ENCODE measurements around the gene TPPP2.
"Not testable (repeated sequence)": the region's sequence is repeated elsewhere in the genome, so short reads cannot be mapped to it uniquely, and the experiment has no call there.

Gene TPPP2

DNA sequence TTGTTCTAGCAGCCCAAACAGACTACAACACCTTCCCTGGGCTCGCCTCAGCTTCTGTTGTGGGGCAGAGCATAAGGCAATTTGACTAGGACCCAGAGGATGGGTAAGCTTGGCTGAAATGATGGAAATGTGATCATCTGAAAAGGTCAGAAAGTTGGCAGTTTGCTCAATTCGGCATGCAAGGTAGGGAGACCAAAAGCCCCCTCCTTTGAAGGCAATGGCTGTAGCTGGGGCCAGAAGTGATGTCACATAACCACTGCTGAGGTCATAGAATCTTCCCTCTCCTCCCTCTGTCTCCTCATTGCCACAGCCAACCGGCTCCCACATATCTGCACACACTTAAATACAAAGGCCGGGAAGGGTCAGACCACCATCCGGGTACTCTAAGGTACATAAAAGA is at the start of gene TPPP2:
TPPP2 (plus strand) TSS at position 301 of the 400 bp plus-strand sequence. CDS start 365 bp downstream, outside the sequence.
- DNase-seq = no peak

DNA sequence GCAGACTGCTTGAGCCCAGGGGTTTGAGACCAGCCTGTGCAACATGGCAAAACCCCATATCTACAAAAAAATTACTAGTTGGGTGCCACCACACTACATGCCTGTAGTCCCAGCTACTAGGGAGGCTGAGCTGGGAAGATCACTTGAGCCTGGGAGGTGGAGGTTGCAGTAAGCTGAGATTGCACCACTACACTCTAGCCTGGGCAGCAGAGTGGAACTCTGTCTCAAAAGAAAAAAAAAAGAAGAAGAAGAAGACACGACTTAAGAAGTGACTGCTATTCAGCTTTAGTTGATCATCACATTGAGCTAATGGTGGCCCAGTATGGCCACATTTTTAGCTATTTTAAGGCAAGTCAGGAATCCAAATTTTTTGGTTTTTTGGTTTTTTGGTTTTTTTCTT is 49.1 kb upstream of the TPPP2 start:
- DNase-seq = no peak

DNA sequence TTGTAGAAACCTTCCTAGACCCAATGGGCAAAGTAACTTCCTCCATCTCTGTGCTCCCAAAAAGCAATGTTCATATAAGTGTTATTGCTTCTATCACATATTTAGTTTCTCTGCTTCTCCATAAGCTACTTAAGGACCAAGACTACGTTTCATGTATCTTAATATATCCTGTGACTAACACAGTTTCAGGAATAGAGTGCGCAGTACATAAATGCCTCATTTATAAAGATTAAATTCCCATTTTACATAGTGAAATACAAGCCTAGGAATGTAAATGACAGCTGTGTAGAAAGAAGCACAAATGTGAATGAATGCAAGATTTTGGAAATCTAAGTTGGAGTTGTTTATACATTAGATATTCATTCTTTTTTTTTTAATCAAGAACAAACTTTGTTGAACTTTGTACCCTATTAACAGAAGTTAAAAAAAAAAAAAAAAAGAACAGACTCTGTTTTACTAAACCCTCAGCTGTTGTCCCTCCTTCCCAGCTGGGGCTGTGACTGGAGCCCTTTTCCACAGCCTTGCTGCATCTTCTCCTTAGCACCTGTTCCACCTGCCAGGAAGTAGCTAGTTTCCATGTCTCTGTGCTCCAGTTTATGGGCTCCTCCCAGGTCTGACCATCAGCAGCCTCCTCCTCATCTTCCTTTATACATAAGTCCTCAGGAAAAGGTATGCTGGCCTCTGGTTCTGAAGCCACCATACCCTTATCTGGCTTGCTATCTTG is 47.2 kb upstream of the TPPP2 start:
- no peak for DNase-seq

DNA sequence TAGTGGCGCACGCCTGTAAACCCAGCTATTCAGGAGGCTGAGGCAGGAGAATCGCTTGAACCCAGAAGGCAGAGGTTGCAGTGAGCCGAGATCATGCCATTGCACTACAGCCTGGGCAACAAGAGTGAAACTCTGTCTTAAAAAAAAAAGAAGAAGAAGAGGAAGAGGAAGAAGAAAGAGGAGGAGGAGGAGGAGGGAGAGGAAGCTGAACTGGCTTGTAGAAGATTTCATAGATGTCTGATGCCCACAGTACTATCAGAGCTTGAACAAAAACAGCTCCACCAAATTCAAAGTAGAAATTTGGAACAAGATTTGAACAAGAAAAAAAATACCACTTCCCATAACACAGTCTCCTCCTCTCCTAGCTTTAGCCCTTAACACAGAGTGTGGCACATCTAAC is 44.4 kb upstream of the TPPP2 start:
- not testable (repeated sequence) for DNase-seq

DNA sequence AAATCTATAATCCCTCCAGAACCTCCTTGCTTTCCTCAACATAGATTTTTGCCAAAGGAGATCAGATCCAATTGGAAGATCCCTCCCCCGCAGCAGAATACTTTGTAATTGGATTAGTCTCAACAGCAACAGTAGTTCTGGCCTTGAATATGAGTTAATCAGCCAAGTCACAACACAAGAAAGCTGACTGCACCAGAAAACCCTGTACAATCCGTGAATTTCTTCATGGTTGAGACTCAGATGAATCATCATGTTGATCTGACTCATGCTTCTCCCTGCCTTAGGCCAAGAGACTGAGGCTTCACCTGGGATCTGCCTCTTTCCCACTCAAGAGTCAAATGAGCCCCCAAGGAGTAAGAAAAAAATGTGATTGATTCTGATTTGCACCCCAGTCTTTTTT is 43.2 kb upstream of the TPPP2 start:
- peak; percentile 67 for DNase-seq

DNA sequence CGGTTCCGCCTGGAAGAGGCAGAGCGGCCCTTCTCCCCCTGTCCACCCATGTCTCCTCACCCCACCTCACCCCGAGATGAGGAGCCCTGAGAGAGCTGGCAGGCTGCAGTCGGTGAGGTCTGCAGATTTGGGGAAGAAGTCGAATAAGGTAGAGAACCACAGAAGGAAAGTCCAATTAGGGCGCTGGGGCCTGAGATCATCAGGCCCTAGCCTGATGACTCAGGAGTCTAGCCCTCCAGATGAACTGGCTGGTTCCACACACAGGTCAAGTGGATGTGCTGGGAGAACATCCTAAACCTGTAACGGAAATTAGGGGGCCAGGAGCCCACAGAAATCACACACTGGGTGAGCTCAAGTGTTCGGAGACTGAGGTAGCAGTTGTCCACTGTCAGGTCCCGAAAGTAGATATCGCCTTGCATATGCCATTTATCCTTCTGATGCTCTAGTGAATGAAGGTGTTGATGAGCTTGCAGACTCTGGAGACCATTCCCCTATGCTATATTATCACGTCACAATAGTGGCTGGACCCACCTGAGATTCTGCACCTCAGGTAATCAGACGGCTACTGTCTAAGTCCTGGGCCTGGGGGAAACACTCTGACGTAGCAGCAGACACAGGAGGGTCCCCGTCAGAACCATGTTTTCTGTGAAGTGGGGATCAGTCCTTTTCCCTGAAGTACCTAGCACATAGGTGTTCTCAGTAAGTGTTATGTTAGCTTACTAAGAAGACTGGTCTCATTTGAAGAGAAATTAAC is 41.1 kb upstream of the TPPP2 start:
- no peak for DNase-seq

DNA sequence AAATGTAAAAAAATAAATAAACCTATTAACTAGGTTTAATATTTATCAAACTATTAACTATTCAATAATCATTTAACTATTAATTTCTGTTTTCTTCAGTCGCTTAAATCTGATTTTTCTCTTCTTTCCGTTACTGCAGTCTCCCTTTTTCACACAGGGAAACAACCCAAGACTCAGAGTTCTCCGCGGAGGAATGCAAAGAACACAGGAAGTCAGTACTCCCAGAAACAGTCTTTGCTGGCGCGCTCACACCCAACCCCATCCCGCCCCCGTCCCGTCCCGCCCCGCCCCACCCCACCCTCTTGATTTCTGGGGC is 40.6 kb upstream of the TPPP2 start:
- no peak for DNase-seq

DNA sequence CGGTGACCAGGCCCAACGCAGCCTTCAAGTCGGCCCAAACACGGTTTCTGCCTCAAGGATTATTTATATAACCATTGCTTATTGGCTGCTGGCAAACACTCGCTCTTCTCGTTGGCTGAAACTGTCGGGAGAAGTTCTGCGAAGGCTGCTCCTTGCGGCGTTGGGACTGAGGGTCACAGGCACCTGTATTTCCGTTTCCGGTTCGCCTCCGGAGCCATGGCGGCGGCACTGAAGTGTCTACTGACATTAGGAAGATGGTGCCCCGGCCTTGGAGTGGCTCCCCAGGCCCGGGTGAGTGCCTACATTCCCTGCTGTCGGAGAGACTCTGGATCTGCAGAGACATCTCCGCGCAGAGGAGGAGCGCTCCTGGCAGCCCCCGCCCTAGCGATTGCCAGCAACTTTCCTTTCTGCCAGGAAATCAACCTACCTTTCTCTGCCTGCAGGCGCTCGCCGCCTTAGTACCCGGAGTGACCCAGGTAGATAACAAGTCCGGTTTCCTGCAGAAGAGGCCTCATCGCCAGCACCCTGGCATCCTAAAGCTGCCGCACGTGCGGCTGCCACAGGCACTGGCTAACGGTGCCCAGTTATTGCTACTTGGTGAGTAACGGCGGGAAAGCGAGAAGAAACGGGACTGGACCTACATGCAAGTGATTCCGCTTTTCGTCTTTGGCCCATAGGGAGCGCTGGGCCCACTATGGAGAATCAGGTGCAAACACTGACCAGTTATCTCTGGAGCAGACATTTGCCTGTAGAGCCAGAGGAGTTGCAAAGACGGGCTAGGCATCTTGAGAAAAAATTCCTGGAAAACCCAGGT is 40.0 kb upstream of the TPPP2 start, which contains the start of gene METTL17:
METTL17 (plus strand) TSS at position 194 of the 814 bp plus-strand sequence; CDS start at position 217, 23 bp downstream.
- peak; percentile 96 for DNase-seq

DNA sequence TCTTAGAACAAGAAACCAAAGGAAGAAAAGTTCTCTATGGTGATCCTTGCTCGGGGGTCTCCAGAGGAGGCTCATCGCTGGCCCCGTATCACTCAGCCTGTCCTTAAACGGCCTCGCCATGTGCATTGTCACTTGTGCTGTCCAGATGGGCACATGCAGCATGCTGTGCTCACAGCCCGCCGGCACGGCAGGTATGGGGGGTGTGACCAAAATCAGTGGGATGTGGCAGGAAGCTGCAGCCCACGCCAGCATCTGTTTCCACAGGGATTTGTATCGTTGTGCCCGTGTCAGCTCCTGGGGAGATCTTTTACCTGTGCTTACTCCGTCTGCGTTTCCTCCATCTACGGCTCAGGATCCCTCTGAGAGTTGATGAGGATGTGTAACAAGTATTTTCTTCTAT is 33.5 kb upstream of the TPPP2 start:
- no peak for DNase-seq

DNA sequence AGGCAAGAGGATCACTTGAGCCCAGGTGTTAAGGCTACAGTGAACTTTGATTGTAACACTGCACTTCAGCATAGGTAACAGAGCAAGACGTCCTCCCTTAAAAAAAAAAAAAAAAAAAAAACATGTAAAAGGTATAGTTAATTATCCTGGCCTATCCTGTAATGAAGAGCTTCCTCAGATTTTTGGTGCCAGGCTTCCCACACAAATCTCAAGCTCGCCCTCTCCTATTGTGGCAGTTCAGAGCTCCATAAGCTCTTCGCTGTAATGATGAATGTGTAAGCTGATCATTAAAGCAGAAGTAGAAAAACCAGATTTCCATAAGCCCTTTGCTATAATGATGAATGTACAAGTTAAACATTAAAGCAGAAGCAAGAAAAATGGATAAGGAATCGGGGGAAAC is 32.9 kb upstream of the TPPP2 start:
- DNase-seq = no peak

DNA sequence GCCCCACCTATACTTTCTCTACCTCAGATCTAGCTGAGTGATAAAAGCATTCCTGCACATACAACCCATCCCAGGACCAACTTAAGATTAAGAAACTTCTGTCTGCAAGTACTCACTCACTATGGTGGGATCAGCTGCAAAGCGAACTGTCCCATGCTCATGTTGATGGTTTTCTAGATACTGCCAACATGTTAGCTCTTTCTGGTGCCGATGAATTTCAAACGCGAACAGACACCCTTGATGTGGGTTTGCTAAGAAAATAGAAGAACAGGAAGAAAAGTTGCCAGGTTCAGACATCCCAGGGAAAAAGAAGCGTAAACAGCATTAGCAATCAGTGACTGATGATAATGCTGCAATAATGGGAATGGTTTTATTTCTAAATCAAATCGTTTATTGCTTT is 32.5 kb upstream of the TPPP2 start:
- DNase-seq = no peak

DNA sequence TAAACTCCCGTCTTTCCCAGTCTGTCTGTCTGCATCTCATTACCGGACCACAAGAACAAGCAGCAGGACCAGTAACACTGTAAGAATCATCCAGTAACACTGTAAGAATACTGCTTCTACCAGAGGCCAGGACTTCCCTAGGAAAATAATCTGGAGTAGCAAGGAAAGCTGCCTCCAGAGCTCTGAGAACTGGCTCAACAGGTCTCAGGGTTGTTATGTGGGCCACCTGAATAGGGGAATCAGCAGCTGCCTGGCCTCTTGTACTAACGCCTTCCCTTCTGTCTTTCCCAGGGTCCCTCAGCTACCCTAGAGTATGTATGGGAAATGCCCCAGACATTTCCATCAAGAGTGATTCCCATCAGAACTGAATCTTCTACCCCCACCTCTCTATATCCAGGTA is 31.9 kb upstream of the TPPP2 start:
- no peak for DNase-seq

DNA sequence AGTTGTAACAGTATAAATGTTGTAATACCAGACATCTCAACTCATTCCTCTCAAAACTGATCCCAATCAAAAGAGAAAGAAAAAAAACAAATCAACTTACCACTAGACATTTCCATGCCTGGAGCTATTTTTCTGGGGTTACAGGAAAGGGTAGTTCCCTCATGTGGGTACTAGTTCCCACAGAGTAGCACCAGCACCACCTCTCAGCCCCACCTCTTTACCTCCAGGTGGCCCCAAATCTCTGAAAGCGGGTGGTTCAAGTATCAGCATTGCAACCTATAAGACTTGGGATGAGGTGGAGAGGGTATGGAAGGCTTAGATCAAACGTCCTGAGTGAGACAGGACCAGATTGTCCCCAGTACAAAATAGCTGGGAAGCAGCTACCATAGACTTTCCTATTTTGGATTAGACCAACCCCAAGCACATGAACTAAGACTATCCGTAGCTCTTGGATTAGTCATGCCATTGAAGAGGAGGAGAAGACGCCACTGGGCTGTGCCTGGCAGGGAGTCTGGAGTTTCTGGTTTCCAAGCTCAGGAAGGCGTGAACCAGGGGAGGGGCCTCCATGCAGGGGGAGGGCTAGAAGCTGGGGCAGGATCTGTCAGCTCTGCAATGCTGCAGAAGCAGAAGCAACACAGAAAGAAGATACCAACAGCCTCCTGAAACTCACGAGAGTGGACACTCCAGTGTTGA is 31.2 kb upstream of the TPPP2 start, which contains the start of gene SLC39A2:
SLC39A2 (plus strand) TSS at position 620 of the 693 bp plus-strand sequence. CDS start 154 bp downstream, outside the sequence.
- DNase-seq = no peak

DNA sequence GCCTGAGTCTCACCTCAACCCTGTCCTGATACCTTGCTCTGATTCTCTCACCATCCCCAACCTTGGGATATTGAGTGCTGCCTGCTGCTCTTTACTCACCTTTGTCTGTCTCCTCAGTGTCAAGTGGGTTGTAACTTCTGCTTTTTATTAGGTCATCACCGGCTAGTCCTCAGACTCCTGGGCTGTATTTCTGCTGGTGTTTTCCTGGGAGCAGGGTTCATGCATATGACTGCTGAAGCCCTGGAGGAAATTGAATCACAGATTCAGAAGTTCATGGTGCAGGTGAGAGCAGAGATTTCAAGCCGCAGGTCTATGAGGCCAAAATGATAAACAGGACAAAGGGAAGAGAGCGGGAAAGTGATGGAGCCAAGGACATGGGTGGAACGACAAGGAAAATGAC is 30.4 kb upstream of the TPPP2 start:
- no peak for DNase-seq

DNA sequence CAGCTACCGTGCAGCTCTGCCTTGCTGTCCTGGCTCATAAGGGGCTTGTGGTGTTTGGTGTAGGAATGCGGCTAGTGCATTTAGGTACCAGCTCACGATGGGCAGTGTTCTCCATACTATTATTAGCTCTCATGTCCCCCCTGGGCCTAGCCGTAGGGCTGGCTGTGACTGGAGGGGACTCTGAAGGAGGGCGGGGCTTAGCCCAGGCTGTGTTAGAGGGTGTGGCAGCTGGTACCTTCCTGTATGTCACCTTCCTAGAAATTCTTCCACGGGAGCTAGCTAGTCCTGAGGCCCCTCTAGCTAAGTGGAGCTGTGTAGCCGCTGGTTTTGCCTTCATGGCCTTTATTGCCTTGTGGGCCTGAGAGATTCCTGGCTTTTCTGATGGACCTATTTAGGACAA is 28.8 kb upstream of the TPPP2 start:
- DNase-seq = no peak

DNA sequence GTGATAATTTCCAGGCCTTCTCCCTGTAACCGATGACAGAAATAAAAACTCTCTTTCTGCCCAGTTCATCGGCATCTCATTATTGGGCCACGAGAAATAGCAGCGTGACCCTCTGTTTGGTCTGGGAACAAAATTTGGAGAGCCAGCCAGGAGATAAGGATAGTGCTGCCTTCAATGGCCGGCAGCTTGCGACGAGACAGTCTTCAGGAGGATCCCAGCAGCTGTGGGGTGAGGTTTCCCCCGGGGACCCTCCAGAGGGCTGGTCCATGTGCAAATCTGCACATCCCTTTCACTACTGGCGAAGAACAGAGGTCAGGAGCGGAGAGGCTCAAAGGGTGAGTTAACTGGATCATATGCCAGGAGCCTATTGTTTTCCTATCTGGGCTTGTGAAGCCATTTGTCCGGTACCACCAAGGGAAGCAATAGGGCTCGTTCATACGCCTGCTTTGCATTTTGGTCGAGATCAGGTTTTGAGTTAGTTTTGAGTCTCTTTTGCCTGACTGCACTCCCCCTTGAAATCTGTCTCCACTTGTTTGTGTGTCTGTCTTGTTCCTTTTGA is 26.1 kb upstream of the TPPP2 start:
- DNase-seq = no peak

DNA sequence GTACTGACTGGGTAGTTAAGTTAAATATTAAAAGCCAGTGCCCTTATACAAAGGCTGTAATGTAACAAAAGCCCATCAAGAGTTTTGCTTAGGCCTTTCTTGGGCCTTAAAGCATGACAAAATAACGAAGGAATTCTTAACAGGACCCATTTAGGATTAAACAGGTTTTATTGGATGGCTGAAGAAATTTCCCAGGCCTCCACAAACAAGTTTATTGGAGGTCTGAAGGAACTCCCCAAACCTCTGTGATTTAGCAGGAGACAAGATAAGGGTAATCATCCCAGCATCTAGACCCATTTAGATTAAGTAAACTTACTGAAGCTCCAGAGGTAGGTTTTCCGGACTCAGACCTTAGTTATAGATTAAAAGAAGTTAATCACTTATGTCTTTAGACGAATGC is 20.3 kb upstream of the TPPP2 start:
- not testable (repeated sequence) for DNase-seq

DNA sequence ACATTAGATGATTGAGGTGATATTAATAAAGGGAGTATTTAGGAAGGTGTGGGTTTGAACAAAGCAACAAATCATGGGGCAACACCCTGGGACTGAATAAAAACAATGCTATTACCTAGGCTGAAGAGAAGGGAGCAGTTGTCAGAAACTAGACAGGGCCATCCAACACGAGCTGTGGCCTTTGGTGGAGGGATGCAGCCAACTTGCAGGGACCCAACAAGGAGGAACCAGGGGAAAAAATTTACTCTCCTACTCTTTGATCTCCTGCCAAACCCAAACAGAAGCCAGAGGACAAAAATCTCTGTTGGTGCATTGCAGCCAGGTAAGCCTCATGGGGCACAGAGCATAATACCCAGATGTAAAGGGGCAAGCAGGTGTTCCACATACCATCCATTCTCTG is 18.9 kb upstream of the TPPP2 start:
- DNase-seq = no peak

DNA sequence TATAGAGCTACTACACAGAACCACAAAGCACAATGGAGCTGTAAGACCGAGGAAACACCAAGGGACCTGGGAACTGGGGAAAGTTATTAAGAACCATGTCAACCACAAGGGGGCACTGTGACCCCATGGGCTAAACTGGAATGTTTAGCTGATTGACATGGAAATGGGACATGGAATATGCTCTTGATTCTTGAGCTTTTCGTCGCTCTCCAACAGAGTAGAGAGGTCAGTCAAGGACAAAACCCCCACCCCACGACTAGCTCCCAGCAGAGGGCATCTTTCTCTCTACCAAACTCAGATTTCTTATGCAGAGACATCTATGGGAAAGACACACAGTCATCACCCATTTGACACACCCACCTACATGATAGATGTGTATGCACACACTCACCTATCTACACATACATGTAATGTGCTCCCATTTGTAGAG is 15.2 kb upstream of the TPPP2 start:
- DNase-seq = peak; percentile 73

DNA sequence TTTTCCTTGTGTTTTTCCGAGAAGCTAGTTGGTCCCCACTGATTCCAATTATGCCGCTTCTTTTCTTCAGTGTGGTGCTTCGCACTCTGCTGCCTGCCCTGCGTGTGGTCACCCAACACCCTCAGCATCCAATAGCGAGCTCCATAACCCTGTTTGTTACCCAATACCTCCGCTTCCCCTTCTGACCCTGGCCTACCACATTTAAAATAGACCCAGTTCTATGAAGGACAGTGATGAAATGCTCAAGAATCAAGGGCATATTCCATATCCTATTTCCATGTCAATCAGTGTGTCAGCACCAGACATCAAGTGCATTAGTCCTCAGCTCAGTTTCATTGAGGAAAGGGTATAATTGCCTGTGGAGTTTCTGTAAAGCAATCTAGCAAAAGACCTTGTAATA is 14.7 kb upstream of the TPPP2 start:
- no peak for DNase-seq

DNA sequence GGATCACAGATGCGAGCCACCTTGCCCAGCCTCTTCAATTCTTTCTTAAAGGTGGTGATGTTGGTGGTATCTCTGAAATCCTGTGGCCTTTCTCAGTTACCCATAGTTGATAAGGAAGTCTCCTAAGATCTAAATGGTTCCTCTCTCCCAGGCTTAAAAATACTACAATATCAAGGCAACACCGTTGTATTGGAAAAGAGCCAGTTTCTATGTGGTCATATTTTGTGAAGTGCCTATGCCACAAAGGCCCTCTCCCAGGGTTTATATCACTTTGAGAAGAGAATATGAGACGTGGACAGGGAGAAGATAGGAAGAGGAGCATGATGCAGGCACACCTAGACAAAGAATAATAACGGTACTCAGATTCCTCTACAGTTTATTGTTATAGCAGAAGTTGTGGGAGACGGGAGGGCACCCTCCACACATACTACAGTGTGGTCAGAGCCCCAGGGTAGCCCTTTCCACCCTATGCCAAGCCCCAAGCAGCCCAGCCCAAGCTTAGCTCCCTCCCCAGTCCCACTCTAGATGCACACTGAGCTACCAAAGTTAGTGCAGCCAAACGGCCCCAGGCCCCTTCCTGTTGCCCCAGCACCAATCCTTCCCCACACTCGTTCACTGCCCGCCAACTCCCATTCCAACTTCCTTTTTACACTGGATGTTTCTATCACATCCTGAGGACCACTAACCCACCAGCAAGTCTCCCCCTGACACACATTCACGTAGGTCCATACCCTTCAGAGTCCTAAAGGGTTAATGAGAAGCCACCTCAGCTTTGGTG is 13.4 kb upstream of the TPPP2 start:
- no peak for DNase-seq
